Activated T-cell treated with anti-CD3 and anti-CD28 coated beads, Interleukin-2, amount 50 U/mL, for 1 hour (primary cell): ENCODE data around the gene DNM3.
A peak's percentile ranks its signal among the peaks of the same experiment; 100 is the strongest.

Source experiments
- DNase-seq: peaks from one replicate; pipeline ENCODE4 v3.0.0-alpha.2; 2020

The DNM3 gene

DNA sequence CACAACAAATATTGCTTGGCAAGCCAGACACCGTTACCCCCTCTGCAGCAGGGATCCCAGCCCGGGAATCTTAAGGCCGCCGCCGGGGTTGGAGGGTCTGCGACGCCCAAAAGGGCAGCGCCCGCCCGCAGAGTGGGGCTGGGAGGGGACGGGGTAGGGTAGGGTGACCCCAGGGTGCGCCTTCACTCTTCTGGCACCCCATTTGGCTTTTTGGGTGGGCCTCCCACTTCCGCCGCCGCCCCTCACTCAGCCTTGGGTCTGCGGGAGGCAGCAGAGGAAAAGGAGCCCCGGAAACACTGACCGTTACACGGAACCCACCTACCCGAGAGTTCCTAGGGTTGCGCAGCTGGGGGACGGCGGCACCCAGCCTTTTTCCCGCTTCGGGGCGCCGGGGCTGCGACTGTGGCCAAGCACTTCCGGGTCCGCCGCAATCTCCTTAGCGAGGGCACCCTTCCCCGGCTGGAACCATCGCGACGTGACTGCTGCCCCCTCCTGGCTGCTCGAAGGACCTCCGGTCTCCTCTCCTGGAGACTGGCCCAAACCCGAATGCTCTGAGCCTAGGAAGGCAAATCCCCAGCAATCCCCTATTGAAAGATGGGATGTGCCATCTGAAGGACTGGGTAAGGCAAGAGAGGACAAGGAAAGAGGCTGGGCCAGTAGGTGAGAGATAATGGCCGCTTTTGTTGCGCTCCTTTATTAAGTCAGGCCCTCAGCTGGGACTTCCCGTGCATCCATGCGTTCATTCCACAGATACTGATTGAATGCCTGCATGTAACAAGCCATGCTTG, 602.6 kb downstream of the DNM3 start, which contains the start of gene PIGC:
PIGC (minus strand) TSS at position 404 of the 788 bp plus-strand sequence. CDS start 1,447 bp downstream, outside the sequence.
- DNase-seq, result peak; percentile 91

DNA sequence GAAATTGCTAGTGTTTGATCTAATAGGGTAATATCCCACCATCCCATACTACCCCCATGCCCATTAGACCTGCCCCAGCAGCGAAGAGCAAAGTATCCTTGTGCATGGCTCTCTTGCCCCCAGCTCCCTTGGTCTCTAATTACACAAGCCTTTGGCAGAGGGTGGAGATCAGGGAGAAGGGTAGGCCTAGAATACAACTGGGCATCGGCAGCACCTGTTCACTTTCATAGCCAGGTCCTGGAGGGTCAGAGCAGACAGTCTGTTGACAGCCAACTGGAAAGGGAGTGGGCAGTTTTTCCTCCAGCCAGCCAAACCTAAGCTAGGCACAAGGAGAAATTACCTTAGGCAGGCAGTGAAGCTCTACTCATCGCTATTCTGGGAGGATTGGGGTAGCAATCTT, 605.2 kb downstream of the DNM3 start:
- DNase-seq, result no peak

DNA sequence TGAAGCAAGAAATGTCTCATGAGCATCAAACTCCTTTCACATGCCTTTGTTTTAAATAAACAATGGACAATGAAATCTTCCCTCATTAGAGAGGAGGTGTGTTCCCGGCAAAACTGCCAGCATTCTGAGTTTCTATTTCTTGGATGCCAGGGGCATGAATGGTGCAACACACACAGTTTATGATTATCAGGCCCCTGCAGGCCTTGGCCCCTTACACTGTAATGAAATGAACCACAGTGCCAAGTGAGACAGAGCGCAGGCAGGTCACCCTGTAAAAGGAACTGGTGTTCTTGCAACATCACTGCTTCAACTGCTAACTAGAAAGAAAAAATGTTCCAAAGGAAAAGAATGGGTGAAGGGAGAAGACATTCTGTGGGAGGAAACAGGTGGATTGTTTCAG, 606.3 kb downstream of the DNM3 start:
- DNase-seq, result no peak

DNA sequence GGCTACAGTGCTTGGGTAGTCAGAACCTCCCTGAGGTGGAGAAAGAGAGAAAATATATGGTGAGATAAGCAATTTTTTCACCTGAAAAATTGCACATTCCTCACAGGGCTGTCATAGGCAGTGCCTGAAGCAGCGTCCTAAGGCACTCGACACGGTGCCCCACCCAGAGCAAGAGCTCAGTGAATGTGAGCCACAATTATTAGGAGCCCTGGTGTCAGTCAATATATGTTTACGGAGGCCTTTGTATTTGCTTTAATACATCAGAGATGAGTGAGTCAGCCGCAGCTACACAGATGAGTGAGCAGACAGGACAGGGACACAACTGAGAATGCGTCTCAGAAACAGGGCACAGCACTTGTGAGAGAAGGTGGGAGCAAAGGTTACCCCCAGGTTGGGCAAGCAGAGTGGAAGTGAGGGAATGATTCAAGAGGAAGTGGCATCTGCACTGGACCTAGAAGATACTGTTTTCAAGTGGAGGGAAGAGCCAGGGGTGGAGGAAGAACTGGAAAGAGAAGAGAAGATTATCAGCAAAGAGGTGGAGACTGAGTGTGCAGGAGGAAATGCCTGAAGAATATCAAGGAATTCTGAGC, 607.8 kb downstream of the DNM3 start:
- no peak for DNase-seq

DNA sequence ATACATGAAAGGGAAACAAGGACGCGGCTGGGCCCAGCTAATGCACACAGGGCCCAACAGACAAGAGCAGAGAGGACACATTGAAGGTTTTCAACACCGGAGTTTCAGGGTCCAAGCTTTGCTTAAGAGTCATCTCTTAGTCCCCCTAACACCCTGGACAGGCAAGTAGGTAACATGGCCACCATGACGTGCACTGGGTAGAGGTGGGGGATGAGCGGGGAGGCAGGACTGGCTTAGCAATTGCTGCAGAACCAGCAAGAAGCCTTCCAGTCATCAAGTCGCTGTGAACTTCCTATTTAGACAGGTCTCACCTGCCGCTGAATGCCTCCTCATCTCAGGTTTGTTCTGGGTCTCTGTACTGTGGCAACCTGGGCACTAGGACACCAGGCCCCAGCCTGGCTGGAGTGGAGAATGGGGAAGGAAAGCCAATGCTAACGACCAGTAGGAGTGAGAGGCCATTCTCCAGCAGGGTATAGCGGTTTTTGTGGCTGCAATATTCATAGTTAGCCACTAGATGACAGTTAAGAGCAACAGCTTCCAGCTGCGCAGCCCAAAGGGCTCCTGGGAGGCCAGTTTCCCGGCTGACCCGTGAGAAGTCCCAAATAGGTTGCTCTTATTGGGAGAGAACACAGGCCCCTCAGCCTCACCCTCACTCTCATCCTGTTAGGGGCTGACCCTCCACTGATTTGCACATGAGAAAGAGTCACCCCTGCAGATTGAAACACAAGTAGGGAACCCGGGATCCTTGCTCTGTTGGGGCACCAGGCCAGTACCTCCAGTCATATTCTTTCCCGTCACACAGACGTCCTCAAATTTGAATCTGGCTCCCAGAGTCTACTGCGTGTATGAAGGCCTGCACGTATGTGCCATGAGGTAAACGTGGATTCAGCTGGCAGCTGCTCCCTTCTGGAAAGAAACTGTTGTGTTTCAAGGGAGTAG, 608.6 kb downstream of the DNM3 start:
- DNase-seq, result peak; percentile 32

DNA sequence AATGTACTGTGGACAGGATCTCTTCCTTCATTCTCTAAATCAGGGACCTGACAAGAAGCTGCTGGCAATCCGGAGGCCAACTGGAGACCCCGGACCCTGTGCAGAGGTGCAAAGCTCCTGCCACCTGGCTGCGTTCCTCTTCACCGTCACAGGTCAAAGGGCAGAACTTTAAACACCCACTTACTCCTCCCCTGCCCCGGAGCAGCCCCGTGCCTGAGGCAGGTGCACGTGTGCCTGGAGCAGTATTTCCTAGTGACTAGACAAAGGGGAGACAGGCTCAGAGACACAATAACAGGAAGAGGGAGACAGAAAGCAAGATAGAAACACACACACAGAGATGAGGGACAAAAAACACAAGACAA, 609.2 kb downstream of the DNM3 start:
- DNase-seq, result no peak

DNA sequence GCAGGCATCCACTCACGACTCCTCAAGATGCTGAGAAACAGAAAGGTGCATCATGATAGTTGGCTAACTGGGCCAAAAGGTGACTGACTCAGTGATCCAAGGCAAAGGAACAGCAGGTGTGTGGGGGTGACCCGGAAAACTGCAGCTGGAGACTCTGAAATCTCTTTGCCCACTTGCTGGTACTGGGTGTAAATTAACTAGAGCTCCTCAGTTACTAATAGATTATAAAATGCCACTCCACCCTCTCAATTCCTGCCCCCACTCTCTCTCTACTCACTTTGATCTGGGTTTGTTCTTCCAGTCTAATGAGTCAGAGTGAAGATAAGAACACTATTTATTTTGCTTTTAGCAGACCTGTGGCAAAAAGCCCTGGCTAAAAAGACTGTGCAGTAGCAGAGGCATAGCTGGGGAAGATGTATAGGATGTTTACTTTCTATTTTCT, 609.7 kb downstream of the DNM3 start:
- DNase-seq, result no peak

DNA sequence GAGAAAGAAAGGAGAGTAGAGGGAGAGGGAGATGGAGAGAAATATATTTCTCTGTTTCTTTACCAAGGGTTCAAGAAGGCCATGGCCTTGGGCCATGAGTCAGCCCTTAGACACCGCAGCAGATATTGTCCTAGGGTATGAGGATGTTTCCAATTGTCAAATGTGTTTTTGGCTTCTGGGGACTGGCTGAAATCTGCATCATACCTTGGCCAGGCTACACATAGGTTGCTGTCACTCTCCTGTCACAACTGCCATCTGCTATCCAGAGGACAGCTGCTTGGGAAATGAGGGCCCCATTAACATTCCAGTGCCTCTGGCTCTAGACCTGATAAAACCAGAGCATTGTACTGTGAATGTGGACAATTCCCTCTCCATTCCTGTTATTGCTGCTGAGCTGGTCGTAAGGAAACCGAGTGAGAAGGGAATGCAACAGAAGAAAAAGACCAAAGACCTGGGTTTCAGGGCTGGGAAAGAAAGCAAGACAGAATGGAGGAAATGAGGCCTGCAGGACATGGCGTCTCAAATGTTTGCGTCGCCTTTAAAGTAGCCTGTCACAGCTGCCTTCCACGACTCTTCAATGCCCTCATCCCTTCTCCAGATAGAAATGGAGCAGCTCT, 611.3 kb downstream of the DNM3 start:
- DNase-seq, result no peak

DNA sequence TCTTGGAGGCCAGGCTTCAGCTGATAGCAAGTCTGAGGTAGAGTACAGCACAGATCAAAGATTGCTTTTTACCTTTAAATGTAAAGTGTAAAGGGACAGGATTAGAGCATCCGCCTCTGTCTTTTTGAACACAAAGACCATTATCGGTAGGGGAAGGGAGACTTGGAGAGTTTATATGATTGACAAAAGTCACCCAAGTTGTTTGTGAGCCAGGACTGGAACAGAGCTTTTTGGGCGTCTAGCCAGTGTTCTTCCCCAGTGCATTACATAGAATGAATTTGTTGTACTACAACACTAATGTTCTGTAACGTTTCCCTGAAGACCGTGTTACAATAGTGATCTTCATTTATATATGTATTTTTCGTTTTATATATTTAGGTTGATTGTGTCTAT, 611.9 kb downstream of the DNM3 start:
- no peak for DNase-seq

DNA sequence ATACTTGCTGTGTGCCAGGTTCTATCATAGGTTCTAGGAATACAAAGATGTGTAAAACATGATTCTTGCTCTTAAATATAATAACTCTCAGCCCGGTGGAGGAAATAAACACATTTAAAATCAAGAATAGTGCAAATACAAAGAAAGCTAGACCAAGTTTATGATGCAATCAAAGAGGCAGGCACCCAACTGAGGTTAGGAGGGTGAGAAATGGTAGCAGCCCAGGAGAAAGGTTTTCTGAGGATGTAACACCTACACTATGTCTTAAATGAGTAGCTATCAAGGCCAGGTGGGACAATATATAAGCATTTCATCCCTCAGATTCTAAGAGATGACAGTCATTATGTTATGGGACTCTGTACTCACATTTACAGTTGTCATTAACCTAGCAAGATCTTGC, 612.3 kb downstream of the DNM3 start:
- DNase-seq, result no peak

DNA sequence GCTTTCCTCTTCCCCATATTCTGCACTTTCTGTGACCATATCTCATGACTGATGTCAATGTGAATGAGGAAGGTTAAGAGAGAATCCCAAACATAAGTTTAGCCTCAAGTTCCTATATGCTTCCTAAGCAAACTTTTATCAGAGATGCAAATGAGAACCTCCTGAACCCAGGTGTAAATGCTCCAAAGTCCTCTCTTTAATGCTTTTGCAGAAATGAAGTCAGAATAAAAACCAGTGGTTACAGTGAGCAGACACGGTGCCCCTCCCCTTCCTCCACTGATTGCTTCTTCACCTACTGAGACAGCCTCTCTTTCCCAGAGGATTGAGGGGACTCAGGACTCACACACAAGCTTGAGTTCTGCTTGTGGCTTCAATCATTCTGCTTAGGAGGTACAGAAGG, 614.2 kb downstream of the DNM3 start:
- no peak for DNase-seq

DNA sequence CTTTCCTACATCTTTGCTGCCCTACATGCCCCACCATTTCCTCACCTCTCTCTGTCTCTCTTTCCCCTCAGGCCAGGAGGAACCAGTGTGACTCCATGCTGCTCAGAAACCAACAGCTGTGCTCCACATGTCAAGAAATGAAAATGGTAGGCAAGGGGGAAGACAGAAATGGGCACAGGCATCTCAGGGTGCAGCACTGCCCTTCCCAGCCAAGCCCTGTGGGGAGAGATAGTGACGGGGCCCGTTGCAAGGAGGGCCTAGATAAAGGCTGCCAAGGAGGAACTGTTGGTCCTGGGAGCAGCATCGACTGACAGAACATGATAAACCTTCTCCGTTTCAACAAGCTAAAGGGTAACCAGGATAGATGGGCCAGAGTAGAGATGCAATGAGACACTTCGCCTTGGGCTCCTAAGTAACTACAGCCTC, 615.1 kb downstream of the DNM3 start:
- DNase-seq, result no peak

DNA sequence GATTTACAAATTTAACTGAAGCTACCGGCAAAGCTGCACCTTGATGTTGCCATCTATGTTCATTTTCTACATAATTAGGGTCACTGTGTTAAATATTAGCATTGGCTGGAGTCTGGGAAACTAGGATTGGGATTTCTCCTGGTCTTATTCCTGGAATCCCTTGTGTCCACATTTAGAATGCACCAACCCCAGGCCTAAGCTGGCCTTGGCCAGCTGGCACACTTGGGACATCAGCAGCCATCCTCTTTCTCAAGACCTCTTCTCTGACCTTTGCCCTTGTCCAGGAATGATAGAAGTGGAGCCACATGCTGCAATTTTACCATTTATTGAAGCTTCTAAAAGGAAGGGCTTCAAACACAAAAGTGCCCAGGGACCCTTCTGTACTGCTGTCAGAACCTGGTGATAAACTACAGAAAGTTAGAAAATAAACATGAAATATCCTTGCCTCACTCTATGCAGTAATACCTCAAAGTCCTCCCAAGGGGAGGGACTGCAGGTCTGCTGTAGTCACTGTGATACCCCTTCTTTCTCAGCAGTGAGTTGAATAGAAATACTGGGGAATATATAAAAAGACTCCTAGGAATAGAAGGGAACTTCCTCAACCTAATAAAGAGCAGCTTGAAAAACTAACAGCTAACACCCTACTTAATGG, 616.3 kb downstream of the DNM3 start:
- no peak for DNase-seq

DNA sequence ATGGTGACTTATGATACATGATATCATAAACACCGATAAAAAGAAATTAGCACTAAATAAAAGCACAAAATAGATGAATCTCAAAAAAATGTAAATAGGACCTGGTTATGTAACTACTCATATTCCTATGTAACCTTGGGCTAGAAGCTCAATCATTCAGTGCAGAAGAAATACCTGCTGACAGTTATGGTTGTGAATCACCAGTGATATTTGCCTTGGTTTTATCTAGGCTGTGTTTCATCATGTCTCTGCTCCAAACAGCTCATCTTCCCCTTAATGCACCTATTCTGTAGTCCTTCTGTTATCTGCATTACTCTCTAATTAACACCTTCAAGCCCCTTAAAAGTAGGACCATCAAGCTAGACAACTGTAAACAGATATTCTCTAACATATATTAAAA, 618.9 kb downstream of the DNM3 start:
- no peak for DNase-seq

DNA sequence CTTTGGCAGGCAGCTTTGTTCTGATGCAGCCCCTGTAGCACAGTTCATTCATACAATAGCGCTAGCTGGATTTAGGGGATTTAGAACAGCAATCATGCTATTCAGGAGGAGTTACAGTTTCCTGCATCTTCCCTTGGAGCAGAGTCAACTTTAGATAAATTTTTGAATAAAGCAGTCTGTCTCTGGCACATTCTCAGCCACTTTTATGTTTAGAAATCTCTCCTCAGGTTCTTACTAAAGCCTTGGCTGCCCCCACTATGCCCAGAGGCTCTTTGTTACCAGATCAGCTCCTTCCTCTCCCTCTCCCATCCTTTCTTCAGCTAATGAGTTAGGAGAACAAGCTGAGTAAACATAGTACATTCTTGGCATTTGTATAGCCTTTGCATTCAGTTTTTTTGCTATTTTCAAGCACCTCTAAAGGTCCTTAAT, 619.6 kb downstream of the DNM3 start:
- no peak for DNase-seq
